ENCODE measurements around the gene RNF14. TPM values are rescaled to one million over a fixed set of nuclear protein-coding genes. Genes with fewer than 3 reads are reported as not detected.
A peak's percentile ranks its signal among the peaks of the same experiment; 100 is the strongest.

Gene RNF14
- polyA plus RNA-seq, 6 donors from 2014 or later: 19.8 to 38.6 (median 34.6) TPM

DNA sequence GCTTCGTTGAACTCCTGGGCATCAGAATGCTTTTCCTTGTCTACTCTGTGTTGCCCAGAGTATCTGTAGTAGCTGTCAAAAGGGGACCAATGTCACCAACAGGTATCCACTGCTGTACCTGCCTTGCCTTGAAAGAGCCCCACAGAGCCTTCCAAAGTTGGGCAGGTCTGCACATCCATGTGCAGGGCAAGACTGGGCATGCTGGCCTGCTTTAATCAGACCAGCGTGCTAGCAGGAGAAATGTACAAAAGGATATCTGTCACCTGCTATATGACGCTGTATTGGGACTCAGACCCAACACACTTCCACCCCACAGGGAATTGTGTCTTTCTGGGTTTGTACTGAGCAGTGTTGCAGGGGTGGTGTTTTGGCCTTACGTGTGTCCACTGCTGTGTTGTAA lies 33.4 kb upstream of the RNF14 start:
- Mint-ChIP-seq H3K4me1 (peaks cover 0 to 7% (median 0%) of the 10 kb centered on the region in 3 donors), H3K36me3 (peaks cover 15 to 18% of the 10 kb centered on the region in 2 donors), H3K4me3 (no peak overlapping the region), H3K27ac (peak overlapping the region in 2 of 6 donors; percentile 36 to 67), H3K9me3 (no peaks in the 10 kb centered on the region), H3K27me3 (no peaks in the 10 kb centered on the region)
- ATAC-seq (ENCODE audit: low read depth in 2 of 2) (no peak), DNase-seq (no peak)

DNA sequence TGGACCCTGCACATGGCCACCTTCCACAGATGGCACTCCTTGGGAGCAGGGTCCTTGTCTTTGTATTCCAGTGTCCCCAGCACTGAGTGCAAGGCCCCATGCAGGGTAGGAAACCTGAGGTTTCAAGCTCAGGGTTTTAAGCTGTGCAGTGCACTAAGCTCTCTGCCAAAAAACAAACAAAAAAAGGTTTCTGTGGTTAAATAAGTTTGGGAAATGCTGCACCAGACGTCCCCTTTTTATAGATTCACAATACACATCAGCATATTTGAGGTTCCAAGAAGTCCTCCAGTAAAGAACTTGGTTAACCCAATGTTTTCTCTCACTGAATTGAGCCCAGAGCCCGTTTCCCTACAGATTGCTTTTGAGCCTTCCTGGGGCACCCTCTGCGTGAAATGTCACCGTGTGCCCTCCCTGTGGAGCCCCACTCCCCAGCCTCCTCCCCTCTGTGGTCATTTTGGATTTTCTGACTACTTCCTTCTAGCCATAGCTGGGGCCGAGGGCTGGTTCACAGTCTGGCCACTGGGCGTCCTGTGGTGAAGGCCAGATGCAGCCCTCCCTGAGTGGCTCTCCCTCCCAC lies 28.1 kb upstream of the RNF14 start:
- Mint-ChIP-seq H3K4me3 (no peak overlapping the region), H3K4me1 (peaks cover 0 to under 1% (median 0%) of the 10 kb centered on the region in 3 donors), H3K27me3 (no peaks in the 10 kb centered on the region), H3K27ac (peak overlapping the region in 4 of 6 donors; percentile 6 to 81 (median 70)), H3K9me3 (no peaks in the 10 kb centered on the region), H3K36me3 (peaks cover 3 to 5% of the 10 kb centered on the region in 2 donors)
- ATAC-seq (ENCODE audit: low read depth in 2 of 2) (no peak), DNase-seq (no peak)

DNA sequence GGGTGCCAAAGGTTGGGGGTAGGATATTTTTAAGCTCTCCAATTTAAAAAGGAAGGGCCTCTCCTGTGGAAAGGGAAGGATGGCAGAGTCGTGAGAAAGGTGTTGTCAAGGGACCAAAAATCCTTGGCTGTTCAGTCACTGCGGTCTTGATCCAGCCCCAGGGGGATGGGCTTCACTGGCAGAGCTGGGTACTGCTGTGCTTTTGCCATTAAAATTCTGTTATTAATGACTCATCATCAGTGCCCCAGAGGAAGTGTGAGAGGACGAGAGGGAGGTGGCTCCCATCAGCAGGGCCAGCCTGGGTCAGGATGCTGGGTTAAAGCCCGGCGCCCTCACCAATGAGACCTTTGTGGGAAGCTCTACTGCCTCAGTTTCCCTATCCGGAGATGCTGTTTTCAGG lies 27.6 kb upstream of the RNF14 start:
- H3K9me3 Mint-ChIP-seq: no peaks in the 10 kb centered on the region
- no peak for DNase-seq
- ATAC-seq (ENCODE audit: low read depth in 2 of 2): no peak
- H3K27ac Mint-ChIP-seq: peak overlapping the region in 4 of 6 donors; percentile 6 to 68 (median 32)
- H3K4me1 Mint-ChIP-seq: no peaks in the 10 kb centered on the region
- H3K27me3 Mint-ChIP-seq: no peaks in the 10 kb centered on the region
- H3K4me3 Mint-ChIP-seq: no peak overlapping the region
- H3K36me3 Mint-ChIP-seq: no peaks in the 10 kb centered on the region

DNA sequence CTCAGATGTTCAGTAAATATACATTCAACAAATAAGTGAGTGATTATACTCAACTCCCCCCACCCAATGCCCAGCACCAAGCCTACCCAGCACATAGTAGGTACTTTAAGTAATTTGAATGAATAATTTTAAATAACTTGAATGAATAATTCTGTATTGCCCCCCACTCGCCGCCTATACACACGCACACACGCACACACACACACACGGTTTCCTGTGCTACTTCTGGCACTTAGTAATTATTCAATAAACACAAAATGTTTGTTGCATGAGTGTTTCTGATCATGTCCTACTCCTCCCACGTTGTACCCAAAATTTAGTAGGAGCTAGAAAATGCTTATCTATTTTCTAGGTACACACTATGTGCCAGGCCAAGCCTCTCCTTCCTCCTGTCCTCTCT lies 27.1 kb upstream of the RNF14 start:
- no peak overlapping the region for H3K4me3 Mint-ChIP-seq
- peak overlapping the region in 1 of 6 donors; percentile 43 for H3K27ac Mint-ChIP-seq
- no peaks in the 10 kb centered on the region for H3K4me1 Mint-ChIP-seq
- DNase-seq (no peak), ATAC-seq (ENCODE audit: low read depth in 2 of 2) (no peak)
- H3K9me3 Mint-ChIP-seq: no peaks in the 10 kb centered on the region
- no peaks in the 10 kb centered on the region for H3K36me3 Mint-ChIP-seq
- H3K27me3 Mint-ChIP-seq: no peaks in the 10 kb centered on the region

GRCh38 chr5:141942185-141942857 lies 26.6 kb upstream of the RNF14 start:
- Mint-ChIP-seq H3K4me3 (no peak overlapping the region), H3K36me3 (no peaks in the 10 kb centered on the region), H3K27me3 (no peaks in the 10 kb centered on the region), H3K9me3 (no peaks in the 10 kb centered on the region), H3K4me1 (no peaks in the 10 kb centered on the region), H3K27ac (peak overlapping the region in 1 of 6 donors; percentile 43)
- DNase-seq (no peak), ATAC-seq (ENCODE audit: low read depth in 2 of 2) (no peak)

- DNase-seq (no peak), ATAC-seq (ENCODE audit: low read depth in 2 of 2) (no peak)
- no peaks in the 10 kb centered on the region for H3K9me3 Mint-ChIP-seq
- no peaks in the 10 kb centered on the region for H3K4me1 Mint-ChIP-seq
- H3K27me3 Mint-ChIP-seq: no peaks in the 10 kb centered on the region
- no peak overlapping the region for H3K27ac Mint-ChIP-seq
- H3K36me3 Mint-ChIP-seq: no peaks in the 10 kb centered on the region
- H3K4me3 Mint-ChIP-seq: no peak overlapping the region
Observed at GRCh38 chr5:141944076-141944475, 24.8 kb upstream of the RNF14 start.

- DNase-seq (no peak), ATAC-seq (ENCODE audit: low read depth in 2 of 2) (no peak)
- H3K36me3 Mint-ChIP-seq: no peaks in the 10 kb centered on the region
- no peaks in the 10 kb centered on the region for H3K27me3 Mint-ChIP-seq
- H3K27ac Mint-ChIP-seq: peak overlapping the region in 1 of 6 donors; percentile 53
- H3K4me3 Mint-ChIP-seq: no peak overlapping the region
- no peaks in the 10 kb centered on the region for H3K9me3 Mint-ChIP-seq
- no peaks in the 10 kb centered on the region for H3K4me1 Mint-ChIP-seq
Observed at GRCh38 chr5:141945511-141946051, 23.3 kb upstream of the RNF14 start.

GRCh38 chr5:141947316-141947715 lies 21.6 kb upstream of the RNF14 start:
- no peak overlapping the region for H3K27ac Mint-ChIP-seq
- peaks cover 0 to 6% (median 0%) of the 10 kb centered on the region in 3 donors for H3K27me3 Mint-ChIP-seq
- H3K4me3 Mint-ChIP-seq: no peak overlapping the region
- H3K36me3 Mint-ChIP-seq: no peaks in the 10 kb centered on the region
- H3K4me1 Mint-ChIP-seq: peaks cover 4 to 7% (median 6%) of the 10 kb centered on the region in 3 donors
- no peak for DNase-seq
- H3K9me3 Mint-ChIP-seq: no peaks in the 10 kb centered on the region
- no peak for ATAC-seq (ENCODE audit: low read depth in 2 of 2)

DNA sequence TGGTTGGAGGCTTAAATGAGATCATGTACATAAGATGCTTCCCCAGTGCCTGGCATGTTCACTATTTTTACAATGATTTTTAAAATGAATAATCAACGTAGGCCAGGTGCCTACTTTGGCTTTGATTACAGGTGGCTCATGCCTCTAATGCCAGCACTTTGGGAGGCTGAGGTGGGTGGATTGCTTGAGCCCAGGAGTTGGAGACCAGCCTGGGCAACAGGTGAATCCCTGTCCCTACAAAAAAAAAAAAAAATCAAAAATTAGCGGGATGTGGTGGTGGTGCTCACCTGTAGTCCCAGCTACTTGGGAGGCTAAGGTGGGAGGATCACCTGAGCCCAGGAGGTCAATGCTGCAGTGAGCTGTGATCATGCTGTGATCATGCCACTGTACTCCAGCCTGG lies 20.1 kb upstream of the RNF14 start:
- DNase-seq: no peak
- Mint-ChIP-seq H3K4me1 (peaks cover 4 to 7% (median 6%) of the 10 kb centered on the region in 3 donors), H3K4me3 (no peak overlapping the region), H3K27me3 (peaks cover 0 to 7% (median 0%) of the 10 kb centered on the region in 3 donors), H3K27ac (no peak overlapping the region), H3K9me3 (no peaks in the 10 kb centered on the region), H3K36me3 (no peaks in the 10 kb centered on the region)
- no peak for ATAC-seq (ENCODE audit: low read depth in 2 of 2)

- ATAC-seq (ENCODE audit: low read depth in 2 of 2) (no peak), DNase-seq (no peak)
- H3K9me3 Mint-ChIP-seq: no peaks in the 10 kb centered on the region
- peaks cover 4 to 7% (median 6%) of the 10 kb centered on the region in 3 donors for H3K4me1 Mint-ChIP-seq
- peaks cover 0 to 7% (median 0%) of the 10 kb centered on the region in 3 donors for H3K27me3 Mint-ChIP-seq
- H3K4me3 Mint-ChIP-seq: no peak overlapping the region
- H3K27ac Mint-ChIP-seq: no peak overlapping the region
- no peaks in the 10 kb centered on the region for H3K36me3 Mint-ChIP-seq
Observed at GRCh38 chr5:141949511-141949910, 19.4 kb upstream of the RNF14 start.

- Mint-ChIP-seq H3K9me3 (no peaks in the 10 kb centered on the region), H3K4me1 (peaks cover 4 to 7% (median 6%) of the 10 kb centered on the region in 3 donors), H3K27me3 (peaks cover 0 to 7% (median 0%) of the 10 kb centered on the region in 3 donors), H3K36me3 (no peaks in the 10 kb centered on the region), H3K4me3 (no peak overlapping the region), H3K27ac (no peak overlapping the region)
- DNase-seq: no peak
- ATAC-seq (ENCODE audit: low read depth in 2 of 2): no peak
Observed at GRCh38 chr5:141950207-141951005, 18.5 kb upstream of the RNF14 start.

DNA sequence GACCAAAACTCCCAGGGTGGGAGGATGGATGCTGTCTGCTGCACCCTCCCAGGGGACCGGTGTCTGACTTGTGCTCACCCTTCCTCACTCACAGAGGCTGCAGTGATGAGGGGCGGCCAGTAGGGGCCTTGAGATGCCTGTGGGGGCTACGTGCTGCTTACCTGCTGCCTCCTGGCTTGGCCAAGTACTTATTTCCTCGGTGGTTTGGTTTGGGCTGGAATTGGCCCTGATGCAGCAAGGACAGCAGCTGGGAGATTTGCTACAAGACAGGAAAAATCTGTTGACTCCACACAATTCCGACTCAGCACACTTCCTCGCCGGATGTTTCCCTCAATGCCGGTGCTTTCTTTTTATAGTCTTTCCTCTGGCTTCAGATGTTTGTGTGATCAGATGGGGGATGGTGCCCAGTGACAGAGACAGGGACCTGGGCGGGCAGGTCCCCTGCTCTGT lies 17.5 kb upstream of the RNF14 start:
- peaks cover 0 to 7% (median 0%) of the 10 kb centered on the region in 3 donors for H3K27me3 Mint-ChIP-seq
- no peak for DNase-seq

DNA sequence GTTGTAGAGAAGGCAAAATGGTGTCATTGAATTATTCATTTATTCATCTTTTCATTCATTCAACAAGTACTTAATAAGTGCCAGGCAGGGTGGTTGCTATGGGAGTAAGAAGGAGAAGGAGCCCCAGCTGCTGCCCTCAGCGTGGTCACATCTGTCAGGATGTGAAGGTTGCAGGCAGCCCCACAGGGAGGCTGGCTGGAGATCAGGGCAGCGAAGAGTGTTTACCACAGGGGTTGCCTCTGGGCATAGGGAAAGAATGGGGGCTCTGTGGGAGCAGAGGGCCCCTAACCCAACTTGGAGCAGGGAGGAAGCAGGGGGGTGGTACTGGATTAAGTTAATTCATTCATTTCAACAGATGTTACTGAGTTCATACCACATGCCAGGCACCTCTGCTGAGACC lies 16.9 kb upstream of the RNF14 start:
- H3K4me1 Mint-ChIP-seq: peaks cover 4 to 7% (median 6%) of the 10 kb centered on the region in 3 donors
- H3K4me3 Mint-ChIP-seq: no peak overlapping the region
- no peaks in the 10 kb centered on the region for H3K36me3 Mint-ChIP-seq
- H3K27ac Mint-ChIP-seq: no peak overlapping the region
- ATAC-seq (ENCODE audit: low read depth in 2 of 2): no peak
- no peak for DNase-seq
- H3K27me3 Mint-ChIP-seq: peaks cover 0 to 7% (median 0%) of the 10 kb centered on the region in 3 donors
- H3K9me3 Mint-ChIP-seq: no peaks in the 10 kb centered on the region

More for the DNA sequence above, 17.5 kb upstream of the RNF14 start:
- Mint-ChIP-seq H3K36me3 (no peaks in the 10 kb centered on the region), H3K4me1 (peaks cover 4 to 7% (median 6%) of the 10 kb centered on the region in 3 donors), H3K9me3 (no peaks in the 10 kb centered on the region), H3K4me3 (peak overlapping the region in 1 of 8 donors; percentile 34), H3K27ac (no peak overlapping the region)
- ATAC-seq (ENCODE audit: low read depth in 2 of 2): peak; percentile 76 to 82

All from naive B cell (primary cell).